ENCODE results near the gene ZNF805. TPM values are rescaled to one million over a fixed set of nuclear protein-coding genes. Genes with fewer than 3 reads are reported as not detected.

Gene ZNF805
- total RNA-seq, 4 donors from 2014 or later = 13.3 to 19.7 (median 17.3) TPM

DNA sequence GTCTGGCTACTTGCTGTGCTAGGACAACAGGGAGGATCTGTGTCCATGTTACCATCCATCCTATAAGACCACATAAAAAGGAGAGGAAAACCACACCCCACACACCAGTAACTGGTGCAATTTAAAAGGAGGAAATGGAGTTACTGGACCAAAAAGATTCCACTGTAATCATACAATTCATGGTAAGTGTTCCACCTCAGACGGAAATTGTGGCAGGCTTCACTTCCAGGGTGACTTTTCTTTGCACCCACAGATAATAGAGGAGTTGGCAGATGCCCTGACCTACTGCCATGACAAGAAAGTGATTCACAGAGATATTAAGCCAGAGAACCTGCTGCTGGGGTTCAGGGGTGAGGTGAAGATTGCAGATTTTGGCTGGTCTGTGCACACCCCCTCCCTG is 7.2 kb upstream of the ZNF805 start:
- peak; percentile 45 for DNase-seq (ENCODE audit: extremely low spot score)
- Histone ChIP-seq H3K27me3 (no peaks in the 10 kb centered on the region), H3K4me1 (no peaks in the 10 kb centered on the region), H3K36me3 (no peaks in the 10 kb centered on the region), H3K4me3 (no peak overlapping the region), H3K9me3 (no peaks in the 10 kb centered on the region), H3K27ac (replicated peaks in 1 of 4) (no peak overlapping the region)
- TF ChIP-seq, protein P1, sequence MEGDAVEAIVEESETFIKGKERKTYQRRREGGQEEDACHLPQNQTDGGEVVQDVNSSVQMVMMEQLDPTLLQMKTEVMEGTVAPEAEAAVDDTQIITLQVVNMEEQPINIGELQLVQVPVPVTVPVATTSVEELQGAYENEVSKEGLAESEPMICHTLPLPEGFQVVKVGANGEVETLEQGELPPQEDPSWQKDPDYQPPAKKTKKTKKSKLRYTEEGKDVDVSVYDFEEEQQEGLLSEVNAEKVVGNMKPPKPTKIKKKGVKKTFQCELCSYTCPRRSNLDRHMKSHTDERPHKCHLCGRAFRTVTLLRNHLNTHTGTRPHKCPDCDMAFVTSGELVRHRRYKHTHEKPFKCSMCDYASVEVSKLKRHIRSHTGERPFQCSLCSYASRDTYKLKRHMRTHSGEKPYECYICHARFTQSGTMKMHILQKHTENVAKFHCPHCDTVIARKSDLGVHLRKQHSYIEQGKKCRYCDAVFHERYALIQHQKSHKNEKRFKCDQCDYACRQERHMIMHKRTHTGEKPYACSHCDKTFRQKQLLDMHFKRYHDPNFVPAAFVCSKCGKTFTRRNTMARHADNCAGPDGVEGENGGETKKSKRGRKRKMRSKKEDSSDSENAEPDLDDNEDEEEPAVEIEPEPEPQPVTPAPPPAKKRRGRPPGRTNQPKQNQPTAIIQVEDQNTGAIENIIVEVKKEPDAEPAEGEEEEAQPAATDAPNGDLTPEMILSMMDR (IDR thresholded peaks at IDR 0.05) = no peak
- TF ChIP-seq POLR2A (IDR thresholded peaks at IDR 0.05; ENCODE audit: low read depth) (no peak), POLR2AphosphoS5 (IDR thresholded peaks at IDR 0.05) (no peak), EP300 (IDR thresholded peaks at IDR 0.05) (no peak)
- intact Hi-C loops (cut with DNase I) = no loop called here
- 91% methylated on average over 1 of the region's 1 CpG for WGBS

DNA sequence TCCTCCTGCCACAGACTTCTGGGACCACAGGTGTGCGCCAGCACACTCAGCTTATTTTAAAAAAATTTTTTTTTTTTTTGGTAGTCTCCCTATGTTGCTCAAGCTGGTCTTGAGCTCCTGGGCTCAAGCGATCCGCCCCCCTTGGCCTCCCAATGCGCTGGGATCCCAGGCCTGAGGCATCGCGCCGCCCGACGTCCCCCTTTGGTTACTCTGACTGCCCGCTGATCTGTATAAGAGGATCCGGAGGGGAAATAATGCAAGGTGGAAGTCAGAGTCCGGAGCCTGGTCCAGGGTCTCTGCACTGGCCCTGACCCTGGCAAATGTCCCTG is 486 bp upstream of the ZNF805 start:
- peak; percentile 83 for DNase-seq (ENCODE audit: extremely low spot score)
- 21% methylated on average over 12 of the region's 12 CpGs for WGBS
- Histone ChIP-seq H3K36me3 (peaks cover 8 to 24% (median 14%) of the 10 kb centered on the region in 4 donors), H3K27ac (replicated peaks in 1 of 4) (peak overlapping the region; percentile 88 to 92 (median 90)), H3K4me1 (peaks cover 21 to 36% (median 29%) of the 10 kb centered on the region in 4 donors), H3K9me3 (no peaks in the 10 kb centered on the region), H3K4me3 (peak overlapping the region; percentile 79 to 94 (median 88)), H3K27me3 (no peaks in the 10 kb centered on the region)
- TF ChIP-seq EP300 (IDR thresholded peaks at IDR 0.05) = no peak
- intact Hi-C loops (cut with DNase I) = loop anchor here (5.0 kb wide), 1 partner anchor 37 kb away; no protein-coding TSS in a partner anchor

DNA sequence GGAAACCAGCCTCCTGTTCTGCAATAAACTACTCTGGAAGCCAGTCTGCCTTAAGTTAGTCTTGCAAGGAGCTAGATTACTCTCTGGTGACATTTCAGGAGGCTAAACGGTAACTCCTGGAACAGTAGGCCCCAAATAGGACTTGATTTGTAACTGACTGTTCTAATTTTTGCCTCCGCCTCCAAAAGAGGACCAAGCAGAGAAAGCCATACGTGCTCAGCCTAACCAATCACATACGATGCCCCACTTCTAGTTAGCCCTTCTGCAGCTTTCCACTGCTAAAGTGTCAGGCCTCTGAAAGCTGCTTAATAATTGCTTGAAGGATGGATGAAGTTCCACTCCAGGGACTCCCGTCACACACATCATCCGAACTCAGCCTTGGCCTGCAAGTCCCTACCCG is 744 bp downstream of the ZNF805 start:
- peak; percentile 4 for DNase-seq (ENCODE audit: extremely low spot score)
- intact Hi-C loops (cut with DNase I) = loop anchor here (5.0 kb wide), 1 partner anchor 36 kb away; no protein-coding TSS in a partner anchor

DNA sequence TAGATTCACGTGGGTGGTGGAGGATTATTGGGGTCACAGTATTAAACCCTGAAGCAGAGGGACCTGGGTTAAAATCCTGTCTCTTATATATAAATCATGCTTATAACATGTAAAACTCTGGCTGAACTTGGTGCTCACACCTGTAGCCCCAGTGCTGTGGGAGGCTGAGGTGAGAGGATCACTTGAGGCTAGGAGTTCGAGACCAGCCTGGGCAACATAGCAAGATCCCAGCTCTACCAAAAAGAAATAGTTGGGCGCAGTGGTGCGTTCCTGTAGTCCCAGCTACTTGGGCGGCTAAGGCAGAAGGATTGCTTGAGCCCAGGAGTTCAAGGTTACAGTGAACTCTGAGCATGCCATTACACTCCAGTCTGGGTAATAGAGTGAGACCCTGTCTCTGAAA is 2.4 kb downstream of the ZNF805 start:
- peaks cover 27 to 53% (median 39%) of the 10 kb centered on the region in 4 donors for H3K36me3 ChIP-seq
- no peak overlapping the region for H3K4me3 ChIP-seq
- intact Hi-C loops (cut with DNase I) = loop anchor here (5.0 kb wide), 1 partner anchor 34 kb away; no protein-coding TSS in a partner anchor
- no peak for DNase-seq (ENCODE audit: extremely low spot score)
- H3K27me3 ChIP-seq = no peaks in the 10 kb centered on the region
- no peak overlapping the region for H3K27ac ChIP-seq (replicated peaks in 1 of 4)
- no peaks in the 10 kb centered on the region for H3K9me3 ChIP-seq
- H3K4me1 ChIP-seq = peaks cover 21 to 36% (median 29%) of the 10 kb centered on the region in 4 donors
- 90% methylated on average over 5 of the region's 5 CpGs for WGBS
- TF ChIP-seq EP300 (IDR thresholded peaks at IDR 0.05) = no peak
- no peak for TF ChIP-seq POLR2A (IDR thresholded peaks at IDR 0.05; ENCODE audit: low read depth)
- TF ChIP-seq, protein P1 (IDR thresholded peaks at IDR 0.05) = no peak
- no peak for TF ChIP-seq POLR2AphosphoS5 (IDR thresholded peaks at IDR 0.05)

More for the DNA sequence above, 744 bp downstream of the ZNF805 start:
- Histone ChIP-seq H3K36me3 (peaks cover 16 to 36% (median 24%) of the 10 kb centered on the region in 4 donors), H3K27me3 (no peaks in the 10 kb centered on the region), H3K4me1 (peaks cover 21 to 36% (median 29%) of the 10 kb centered on the region in 4 donors), H3K27ac (replicated peaks in 1 of 4) (peak overlapping the region; percentile 88 to 92 (median 90)), H3K9me3 (no peaks in the 10 kb centered on the region), H3K4me3 (peak overlapping the region; percentile 79 to 94 (median 88))
- TF ChIP-seq EP300 (IDR thresholded peaks at IDR 0.05) = no peak
- TF ChIP-seq, protein P1 (IDR thresholded peaks at IDR 0.05) = no peak
- TF ChIP-seq POLR2AphosphoS5 (IDR thresholded peaks at IDR 0.05) = no peak
- no peak for TF ChIP-seq POLR2A (IDR thresholded peaks at IDR 0.05; ENCODE audit: low read depth)
- WGBS = 9% methylated on average over 7 of the region's 7 CpGs

DNA sequence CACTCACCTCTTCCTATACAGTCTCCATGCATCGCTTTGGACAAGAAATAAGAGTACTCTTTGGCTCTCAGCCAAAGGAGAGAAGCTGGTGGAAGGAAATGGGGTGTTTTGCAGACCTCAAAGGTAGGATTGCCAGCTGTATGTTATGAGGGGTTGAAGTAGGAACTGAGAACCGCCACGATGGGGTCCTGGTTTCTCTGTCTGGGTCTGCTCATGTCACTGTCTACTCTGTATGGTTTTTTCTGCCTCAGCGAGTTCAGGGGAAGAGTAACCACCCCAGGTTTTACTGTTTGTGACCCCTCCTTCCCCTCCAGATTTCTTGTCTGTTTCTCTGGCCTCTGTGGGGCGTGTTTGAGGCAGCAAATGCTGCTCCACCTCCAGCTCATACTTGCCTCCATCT is 4.1 kb downstream of the ZNF805 start:
- intact Hi-C loops (cut with DNase I) = loop anchor here (5.0 kb wide), 1 partner anchor 33 kb away; no protein-coding TSS in a partner anchor
- H3K4me3 ChIP-seq = no peak overlapping the region
- 94% methylated on average over 5 of the region's 5 CpGs for WGBS
- no peaks in the 10 kb centered on the region for H3K9me3 ChIP-seq
- no peak overlapping the region for H3K27ac ChIP-seq (replicated peaks in 1 of 4)
- peaks cover 21 to 36% (median 28%) of the 10 kb centered on the region in 4 donors for H3K4me1 ChIP-seq
- no peaks in the 10 kb centered on the region for H3K27me3 ChIP-seq
- TF ChIP-seq POLR2AphosphoS5 (IDR thresholded peaks at IDR 0.05) (no peak), POLR2A (IDR thresholded peaks at IDR 0.05; ENCODE audit: low read depth) (no peak), EP300 (IDR thresholded peaks at IDR 0.05) (no peak)
- TF ChIP-seq, protein P1 (IDR thresholded peaks at IDR 0.05) = no peak
- peak; percentile 42 for DNase-seq (ENCODE audit: extremely low spot score)
- H3K36me3 ChIP-seq = peaks cover 41 to 70% (median 54%) of the 10 kb centered on the region in 4 donors
